GM12892 (cell line): Measurements from ENCODE around the gene FOXC1.

Experiments used
- DNase-seq: peaks from one replicate; pipeline ENCODE4 v3.0.0; 2011; ENCODE audit not compliant: insufficient read length
- FAIRE-seq: peaks from 2 replicates; lab custom pipeline; 2011; peaks lifted over from hg19 to GRCh38; lab: Jason Lieb, UNC
- POLR2A ChIP-seq: IDR thresholded peaks from 2 replicates; pipeline ENCODE4 v1.6.1; 2011; ENCODE audit warnings: low read depth, low read length, control low read depth
- POLR2AphosphoS5 ChIP-seq: IDR thresholded peaks from 2 replicates; pipeline ENCODE4 v1.6.1; 2011; ENCODE audit warnings: low read depth, low read length, control low read depth
- TAF1 ChIP-seq: IDR thresholded peaks from 2 replicates; pipeline ENCODE4 v1.6.1; 2011; ENCODE audit warnings: low read depth, mild to moderate bottlenecking, control low read depth, low read length, borderline replicate concordance

The FOXC1 gene

GRCh38 chr6:1586861-1587450, 22.8 kb upstream of the FOXC1 start:
- DNase-seq = no peak
- no peak for FAIRE-seq
- TF ChIP-seq TAF1 = no peak
- TF ChIP-seq POLR2A = no peak

- DNase-seq (no peak), FAIRE-seq (no peak)
- TF ChIP-seq POLR2AphosphoS5 = no peak
- no peak for TF ChIP-seq POLR2A
- no peak for TF ChIP-seq TAF1
Observed at GRCh38 chr6:1587546-1587945, 22.2 kb upstream of the FOXC1 start.

GRCh38 chr6:1587977-1588376, 21.7 kb upstream of the FOXC1 start:
- TF ChIP-seq POLR2A (no peak), TAF1 (no peak), POLR2AphosphoS5 (no peak)
- FAIRE-seq (no peak), DNase-seq (no peak)

- DNase-seq (no peak), FAIRE-seq (no peak)
- TF ChIP-seq TAF1 (no peak), POLR2A (no peak), POLR2AphosphoS5 (no peak)
Observed at GRCh38 chr6:1589208-1589607, 20.5 kb upstream of the FOXC1 start.

- FAIRE-seq = no peak
- TF ChIP-seq POLR2AphosphoS5 = no peak
- no peak for TF ChIP-seq TAF1
- no peak for TF ChIP-seq POLR2A
- no peak for DNase-seq
Observed at GRCh38 chr6:1590580-1590979, 19.1 kb upstream of the FOXC1 start.

- TF ChIP-seq TAF1 = no peak
- TF ChIP-seq POLR2AphosphoS5 = no peak
- no peak for TF ChIP-seq POLR2A
- FAIRE-seq (no peak), DNase-seq (no peak)
Observed at GRCh38 chr6:1591243-1591642, 18.5 kb upstream of the FOXC1 start.

GRCh38 chr6:1591926-1592325, 17.8 kb upstream of the FOXC1 start:
- TF ChIP-seq POLR2A = no peak
- TF ChIP-seq TAF1 = no peak
- no peak for TF ChIP-seq POLR2AphosphoS5
- DNase-seq (no peak), FAIRE-seq (no peak)

- FAIRE-seq = no peak
- no peak for DNase-seq
- TF ChIP-seq TAF1 (no peak), POLR2AphosphoS5 (no peak), POLR2A (no peak)
Observed at GRCh38 chr6:1592852-1593251, 16.9 kb upstream of the FOXC1 start.

- TF ChIP-seq POLR2A (no peak), TAF1 (no peak), POLR2AphosphoS5 (no peak)
- no peak for FAIRE-seq
- DNase-seq = no peak
Observed at GRCh38 chr6:1593286-1593957, 16.3 kb upstream of the FOXC1 start.

GRCh38 chr6:1593958-1594314, 15.8 kb upstream of the FOXC1 start:
- no peak for DNase-seq
- FAIRE-seq = no peak
- TF ChIP-seq TAF1 (no peak), POLR2AphosphoS5 (no peak), POLR2A (no peak)

- DNase-seq (no peak), FAIRE-seq (no peak)
- TF ChIP-seq TAF1 = no peak
- TF ChIP-seq POLR2A = no peak
Observed at GRCh38 chr6:1594445-1595200, 15.1 kb upstream of the FOXC1 start.
